ENCODE measurements around the gene GH1. TPM values are rescaled to one million over a fixed set of nuclear protein-coding genes. Genes with fewer than 3 reads are reported as not detected.

Gene GH1
- total and polyA plus RNA-seq, 2 experiments from 2014 or later, result not detected

DNA sequence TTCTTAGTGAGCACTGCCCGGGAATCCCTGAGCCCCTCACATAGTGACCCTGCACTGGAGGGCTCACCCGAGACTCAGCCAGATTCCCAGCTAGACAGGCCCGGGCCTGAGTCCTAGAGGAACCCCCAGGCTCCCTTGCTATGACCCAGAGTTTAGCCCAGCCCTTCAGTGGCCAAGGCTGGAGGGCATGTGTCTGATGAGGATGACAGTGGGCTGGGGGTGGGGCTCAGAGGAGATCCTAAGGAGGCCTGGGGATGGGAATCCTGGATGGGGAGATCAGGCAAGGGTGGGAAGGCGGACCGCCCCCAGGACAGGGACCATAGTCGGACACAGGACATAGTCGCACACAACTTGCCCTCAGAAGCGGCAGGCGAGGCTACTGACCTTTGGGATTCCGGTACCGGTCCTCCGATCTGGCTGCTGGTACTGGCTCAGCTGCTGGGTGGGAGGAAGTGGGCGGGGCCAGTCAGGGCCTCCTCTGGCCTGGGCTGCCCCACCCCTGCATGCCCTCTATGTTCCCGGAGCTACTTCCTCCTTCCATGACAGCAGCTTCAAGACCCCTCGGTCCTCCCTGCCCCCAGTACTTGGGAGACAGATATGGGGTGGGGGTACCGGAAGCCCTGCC is 12.4 kb upstream of the GH1 start:
- Histone ChIP-seq H3K36me3 (ENCODE audit: low read depth) (no peaks in the 10 kb centered on the region), H3K79me2 (ENCODE audit: insufficient read depth) (no peaks in the 10 kb centered on the region), H3K9ac (no peak overlapping the region), H3K27ac (no peak overlapping the region), H4K20me1 (ENCODE audit: insufficient read depth) (no peaks in the 10 kb centered on the region), H3K4me3 (no peak overlapping the region), H3K9me3 (ENCODE audit: low read depth) (no peaks in the 10 kb centered on the region), H3K27me3 (replicated peaks; ENCODE audit: insufficient read depth) (peaks cover 12% of the 10 kb centered on the region), H3K4me1 (ENCODE audit: insufficient read depth) (no peaks in the 10 kb centered on the region), H3K9me2 (ENCODE audit: insufficient read depth) (no peaks in the 10 kb centered on the region), H3F3A (ENCODE audit: insufficient read depth) (no peaks in the 10 kb centered on the region), H2AFZ (no peak overlapping the region), H3K4me2 (ENCODE audit: unreplicated experiment) (no peak overlapping the region)
- 75 to 76% methylated on average over 11 to 16 of the region's 16 CpGs for WGBS, 2 experiments (ENCODE audit: low coverage in 1 of 2, low lambda C conversion rate in 2 of 2, missing lambda C conversion rate in 2 of 2)
- TF ChIP-seq EZH2phosphoT487 (IDR thresholded peaks at IDR 0.05; ENCODE audit: insufficient read depth, low read depth) (no peak), EZH2 (IDR thresholded peaks at IDR 0.05; ENCODE audit: insufficient read depth, poor library complexity, severe bottlenecking) (no peak)
- in situ Hi-C loops (cut with MboI), result no loop called here
- no peak for DNase-seq

DNA sequence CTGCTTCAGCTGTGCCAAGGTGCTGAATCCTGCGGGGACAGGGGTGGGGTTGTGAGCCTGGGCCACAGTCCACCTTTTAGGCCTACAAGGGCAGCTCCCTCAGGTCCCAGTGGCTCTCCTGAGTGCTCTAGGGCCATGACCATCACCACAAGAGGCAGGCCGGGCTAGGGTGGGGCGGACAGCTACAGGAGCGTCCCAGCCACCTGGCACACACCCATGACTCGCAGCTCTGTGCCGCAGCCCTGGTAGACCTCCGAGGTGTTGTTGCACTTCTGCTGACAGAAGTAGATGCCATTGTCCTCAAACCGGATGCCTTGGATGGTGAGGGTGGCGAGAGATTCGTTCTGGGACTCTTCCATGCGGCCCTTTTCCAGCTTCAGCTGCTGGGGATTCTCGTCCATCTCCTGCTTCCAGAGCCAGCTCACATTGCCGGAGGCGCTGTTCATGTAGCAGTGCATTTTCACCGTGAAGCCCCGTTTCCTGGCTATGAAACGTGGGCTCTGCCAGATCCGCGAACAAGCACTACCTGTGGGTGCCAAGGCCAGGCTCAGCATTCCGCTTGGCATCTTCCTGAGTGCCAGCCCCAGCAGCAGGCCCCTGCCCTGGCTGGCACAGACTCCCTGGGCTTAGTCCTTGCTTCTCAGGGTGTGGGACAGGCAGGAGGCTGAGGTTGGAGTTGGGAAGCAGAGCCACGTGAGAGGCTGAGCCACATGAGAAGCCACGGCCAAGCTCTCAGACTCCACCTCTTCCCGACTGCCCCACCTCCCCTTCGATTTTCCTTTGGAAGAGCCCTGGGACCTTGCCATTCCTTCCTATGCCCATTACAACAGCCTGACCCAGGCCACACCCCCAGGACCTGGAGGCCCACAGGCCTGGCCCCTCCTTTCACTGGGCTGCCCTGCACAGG is 11.5 kb upstream of the GH1 start:
- Histone ChIP-seq H3F3A (ENCODE audit: insufficient read depth) (no peaks in the 10 kb centered on the region), H3K27me3 (replicated peaks; ENCODE audit: insufficient read depth) (peaks cover 7% of the 10 kb centered on the region; the same call in 1 of the 2 replicates), H3K4me2 (ENCODE audit: unreplicated experiment) (no peak overlapping the region), H3K36me3 (ENCODE audit: low read depth) (no peaks in the 10 kb centered on the region), H3K9me2 (ENCODE audit: insufficient read depth) (no peaks in the 10 kb centered on the region), H3K9ac (no peak overlapping the region), H3K4me3 (no peak overlapping the region), H3K9me3 (ENCODE audit: low read depth) (no peaks in the 10 kb centered on the region), H3K79me2 (ENCODE audit: insufficient read depth) (no peaks in the 10 kb centered on the region), H2AFZ (no peak overlapping the region), H4K20me1 (ENCODE audit: insufficient read depth) (no peaks in the 10 kb centered on the region), H3K27ac (no peak overlapping the region), H3K4me1 (ENCODE audit: insufficient read depth) (no peaks in the 10 kb centered on the region)
- WGBS, 2 experiments (ENCODE audit: low coverage in 1 of 2, low lambda C conversion rate in 2 of 2, missing lambda C conversion rate in 2 of 2), result 79 to 82% methylated on average over 24 of the region's 24 CpGs
- in situ Hi-C loops (cut with MboI), result loop anchor here (10.0 kb wide), 2 partner anchors 95 to 205 kb away; partner anchors contain the start of genes ERN1 and ICAM2
- TF ChIP-seq EZH2phosphoT487 (IDR thresholded peaks at IDR 0.05; ENCODE audit: insufficient read depth, low read depth) (no peak), EZH2 (IDR thresholded peaks at IDR 0.05; ENCODE audit: insufficient read depth, poor library complexity, severe bottlenecking) (no peak)
- no peak for DNase-seq

DNA sequence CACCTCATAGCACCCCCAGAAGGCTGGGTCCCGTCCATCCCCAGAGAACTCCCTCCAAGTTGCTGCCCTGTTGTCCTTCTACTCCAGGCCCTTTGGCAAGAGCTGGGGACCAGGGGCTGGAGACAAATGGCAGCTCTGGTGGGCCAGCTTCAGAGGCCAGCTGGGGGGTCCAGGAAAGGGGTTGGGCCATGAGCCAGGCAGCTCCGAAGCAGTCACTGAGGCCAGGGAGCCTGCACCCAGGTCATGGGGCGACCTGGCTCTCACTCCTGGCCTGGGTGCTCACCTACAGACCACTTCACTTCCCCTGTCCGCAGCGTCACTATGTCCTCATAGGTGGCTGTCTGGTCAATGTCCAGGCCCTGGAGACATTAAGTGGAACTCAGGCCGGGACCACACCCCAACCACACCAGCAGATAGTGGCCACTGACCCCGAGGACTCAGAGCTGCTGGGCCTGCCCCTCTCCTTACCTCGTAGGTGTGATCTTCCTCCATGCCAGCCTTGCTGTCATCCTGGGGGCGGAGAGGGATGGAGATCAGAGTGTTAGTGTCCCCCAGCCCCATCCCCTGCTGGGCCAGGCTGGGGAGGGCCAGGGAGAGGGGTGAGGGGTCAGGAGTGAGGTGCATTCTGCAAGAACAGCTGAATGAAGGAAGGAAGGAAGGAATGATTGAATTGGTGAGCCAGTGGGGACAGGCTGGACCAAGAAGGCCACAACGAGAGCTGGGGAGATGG is 10.5 kb upstream of the GH1 start:
- in situ Hi-C loops (cut with MboI), result loop anchor here (10.0 kb wide), 2 partner anchors 96 to 206 kb away; partner anchors contain the start of genes ERN1 and ICAM2
- WGBS, 2 experiments (ENCODE audit: low coverage in 1 of 2, low lambda C conversion rate in 2 of 2, missing lambda C conversion rate in 2 of 2), result 75 to 80% methylated on average over 10 of the region's 10 CpGs

DNA sequence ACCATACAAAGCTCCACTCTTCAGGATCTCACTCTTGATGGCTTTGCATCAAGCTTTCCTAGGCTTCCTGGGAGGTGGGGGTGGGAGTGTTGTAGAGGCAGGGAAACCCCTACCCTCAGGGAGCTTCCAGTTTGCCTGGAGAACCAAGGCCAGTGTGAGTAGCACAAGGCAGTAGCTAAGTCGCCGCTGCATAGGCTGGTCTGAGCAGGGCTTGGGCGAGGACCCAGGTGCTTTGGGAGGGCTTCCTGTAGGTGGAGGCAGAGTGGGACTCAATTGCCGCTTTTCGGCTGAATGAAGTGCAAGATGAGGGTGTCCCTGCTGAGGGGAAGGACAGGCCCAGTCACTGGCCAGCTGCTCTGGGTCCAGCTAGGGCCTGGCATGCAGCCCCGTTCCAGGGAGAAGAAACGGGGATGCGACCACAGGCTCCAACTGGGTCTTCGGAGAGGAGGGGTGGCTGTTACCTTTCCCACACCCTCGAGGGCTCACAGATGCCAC is 9.6 kb upstream of the GH1 start:
- Histone ChIP-seq H4K20me1 (ENCODE audit: insufficient read depth) (no peaks in the 10 kb centered on the region), H3K79me2 (ENCODE audit: insufficient read depth) (no peaks in the 10 kb centered on the region), H2AFZ (no peak overlapping the region), H3K36me3 (ENCODE audit: low read depth) (no peaks in the 10 kb centered on the region), H3K4me1 (ENCODE audit: insufficient read depth) (no peaks in the 10 kb centered on the region), H3K9me3 (ENCODE audit: low read depth) (no peaks in the 10 kb centered on the region), H3K4me2 (ENCODE audit: unreplicated experiment) (no peak overlapping the region), H3F3A (ENCODE audit: insufficient read depth) (no peaks in the 10 kb centered on the region), H3K9me2 (ENCODE audit: insufficient read depth) (no peaks in the 10 kb centered on the region), H3K27ac (no peak overlapping the region), H3K27me3 (replicated peaks; ENCODE audit: insufficient read depth) (0 out of 2 replicates have a peak, but pooled peaks cover under 1% of the 10 kb centered on the region), H3K4me3 (no peak overlapping the region), H3K9ac (no peak overlapping the region)
- TF ChIP-seq EZH2phosphoT487 (IDR thresholded peaks at IDR 0.05; ENCODE audit: insufficient read depth, low read depth), result no peak
- TF ChIP-seq EZH2 (IDR thresholded peaks at IDR 0.05; ENCODE audit: insufficient read depth, poor library complexity, severe bottlenecking), result no peak
- WGBS, 2 experiments (ENCODE audit: low coverage in 1 of 2, low lambda C conversion rate in 2 of 2, missing lambda C conversion rate in 2 of 2), result 79 to 80% methylated on average over 10 of the region's 10 CpGs
- no peak for DNase-seq
- in situ Hi-C loops (cut with MboI), result loop anchor here (10.0 kb wide), 2 partner anchors 97 to 207 kb away; partner anchors contain the start of genes ERN1 and ICAM2

More for the DNA sequence above, 10.5 kb upstream of the GH1 start:
- Histone ChIP-seq H3K36me3 (ENCODE audit: low read depth) (no peaks in the 10 kb centered on the region), H3K27me3 (replicated peaks; ENCODE audit: insufficient read depth) (0 out of 2 replicates have a peak, but pooled peaks cover 7% of the 10 kb centered on the region), H3K9me2 (ENCODE audit: insufficient read depth) (no peaks in the 10 kb centered on the region), H4K20me1 (ENCODE audit: insufficient read depth) (no peaks in the 10 kb centered on the region), H3K4me3 (no peak overlapping the region), H3F3A (ENCODE audit: insufficient read depth) (no peaks in the 10 kb centered on the region), H2AFZ (no peak overlapping the region), H3K9ac (no peak overlapping the region), H3K9me3 (ENCODE audit: low read depth) (no peaks in the 10 kb centered on the region), H3K79me2 (ENCODE audit: insufficient read depth) (no peaks in the 10 kb centered on the region), H3K4me2 (ENCODE audit: unreplicated experiment) (no peak overlapping the region), H3K4me1 (ENCODE audit: insufficient read depth) (no peaks in the 10 kb centered on the region), H3K27ac (no peak overlapping the region)
- TF ChIP-seq EZH2phosphoT487 (IDR thresholded peaks at IDR 0.05; ENCODE audit: insufficient read depth, low read depth), result no peak
- TF ChIP-seq EZH2 (IDR thresholded peaks at IDR 0.05; ENCODE audit: insufficient read depth, poor library complexity, severe bottlenecking), result no peak
- DNase-seq, result no peak

Measured in GM23248 (cell line).